ENCODE data around the gene DNAJC16. TPM values are rescaled to one million over a fixed set of nuclear protein-coding genes. Genes with fewer than 3 reads are reported as not detected.
"Not testable (repeated sequence)": the region's sequence is repeated elsewhere in the genome, so short reads cannot be mapped to it uniquely, and the experiment has no call there.

DNAJC16 gene
- total RNA-seq, 4 donors from 2014 or later, result 7.8 to 30.3 (median 19.7) TPM

- no peak overlapping the region for H3K27ac ChIP-seq
- peaks cover 0 to 6% (median 2%) of the 10 kb centered on the region in 4 donors for H3K36me3 ChIP-seq
- peaks cover 0 to 10% (median 0%) of the 10 kb centered on the region in 4 donors for H3K4me1 ChIP-seq
- TF ChIP-seq POLR2AphosphoS5 (IDR thresholded peaks at IDR 0.05), result no peak
- TF ChIP-seq EP300 (IDR thresholded peaks at IDR 0.05; ENCODE audit: low read depth), result no peak
- no peak for TF ChIP-seq POLR2A (IDR thresholded peaks at IDR 0.05)
- TF ChIP-seq CTCF (IDR thresholded peaks at IDR 0.05), result no peak
- intact Hi-C loops (cut with DNase I; ENCODE audit: low total_unique reads) (loop anchor here (2.0 kb wide), 1 partner anchor 26 kb away; no protein-coding TSS in a partner anchor), in situ Hi-C loops (cut with MboI; ENCODE audit: low pct_ligation_motif_present in 1 of 4, low pct_unique_long_range_greater_than_20kb in 1 of 4, low sequenced_read_pairs in 3 of 4) (no loop called here)
- H3K27me3 ChIP-seq, result no peaks in the 10 kb centered on the region
- no peak for DNase-seq
- WGBS, 2 donors (ENCODE audit: low coverage in 1 of 2), result 93% methylated on average over 4 of the region's 4 CpGs; no CpG with 5 or more reads in 1 of the 2 donors
- H3K9me3 ChIP-seq, result no peaks in the 10 kb centered on the region
- no peak overlapping the region for H3K4me3 ChIP-seq
Measured at GRCh38 chr1:15513192-15513591, 13.5 kb upstream of the DNAJC16 start.

- Histone ChIP-seq H3K27ac (no peak overlapping the region), H3K27me3 (no peaks in the 10 kb centered on the region), H3K36me3 (peaks cover 0 to 6% (median 2%) of the 10 kb centered on the region in 4 donors), H3K4me3 (no peak overlapping the region), H3K4me1 (peaks cover 0 to 10% (median 0%) of the 10 kb centered on the region in 4 donors), H3K9me3 (no peaks in the 10 kb centered on the region)
- DNase-seq, result no peak
- in situ Hi-C loops (cut with MboI; ENCODE audit: low pct_ligation_motif_present in 1 of 4, low pct_unique_long_range_greater_than_20kb in 1 of 4, low sequenced_read_pairs in 3 of 4), result no loop called here
- 93 to 100% methylated on average over 1 to 3 of the region's 3 CpGs for WGBS, 2 donors (ENCODE audit: low coverage in 1 of 2)
- intact Hi-C loops (cut with DNase I; ENCODE audit: low total_unique reads), result loop anchor here (2.0 kb wide), 1 partner anchor 27 kb away; no protein-coding TSS in a partner anchor
- no peak for TF ChIP-seq CTCF (IDR thresholded peaks at IDR 0.05)
- TF ChIP-seq POLR2AphosphoS5 (IDR thresholded peaks at IDR 0.05), result no peak
- TF ChIP-seq EP300 (IDR thresholded peaks at IDR 0.05; ENCODE audit: low read depth), result no peak
Measured at GRCh38 chr1:15513919-15514318, 12.7 kb upstream of the DNAJC16 start.

GRCh38 chr1:15514557-15514956, 12.1 kb upstream of the DNAJC16 start:
- DNase-seq; H3K4me3 ChIP-seq; H3K9me3 ChIP-seq; H3K36me3 ChIP-seq; H3K27me3 ChIP-seq; intact Hi-C loops (cut with DNase I; ENCODE audit: low total_unique reads); H3K4me1 ChIP-seq; in situ Hi-C loops (cut with MboI; ENCODE audit: low pct_ligation_motif_present in 1 of 4, low pct_unique_long_range_greater_than_20kb in 1 of 4, low sequenced_read_pairs in 3 of 4); H3K27ac ChIP-seq: not testable (repeated sequence)
- WGBS, 2 donors (ENCODE audit: low coverage in 1 of 2), result 95 to 100% methylated on average over 1 to 5 of the region's 5 CpGs

- Histone ChIP-seq H3K4me1 (peaks cover 0 to 10% (median 0%) of the 10 kb centered on the region in 4 donors), H3K27me3 (no peaks in the 10 kb centered on the region), H3K4me3 (no peak overlapping the region), H3K9me3 (no peaks in the 10 kb centered on the region), H3K36me3 (peaks cover 0 to 6% (median 2%) of the 10 kb centered on the region in 4 donors), H3K27ac (no peak overlapping the region)
- WGBS, 2 donors (ENCODE audit: low coverage in 1 of 2), result 52 to 55% methylated on average over 2 of the region's 2 CpGs
- in situ Hi-C loops (cut with MboI; ENCODE audit: low pct_ligation_motif_present in 1 of 4, low pct_unique_long_range_greater_than_20kb in 1 of 4, low sequenced_read_pairs in 3 of 4), result no loop called here
- intact Hi-C loops (cut with DNase I; ENCODE audit: low total_unique reads), result no loop called here
- TF ChIP-seq POLR2A (IDR thresholded peaks at IDR 0.05), result no peak
- TF ChIP-seq CTCF (IDR thresholded peaks at IDR 0.05), result no peak
- TF ChIP-seq POLR2AphosphoS5 (IDR thresholded peaks at IDR 0.05), result no peak
- no peak for TF ChIP-seq EP300 (IDR thresholded peaks at IDR 0.05; ENCODE audit: low read depth)
- DNase-seq, result no peak
Measured at GRCh38 chr1:15515022-15515663, 11.5 kb upstream of the DNAJC16 start.
